HL-60/S4 treated with phorbol 12-myristate 13-acetate at 8.2 ng/mL for 4 days and 3 days (cell line): ENCODE data around the gene UBAP1L.
"Not testable (repeated sequence)": the region's sequence is repeated elsewhere in the genome, so short reads cannot be mapped to it uniquely, and the experiment has no call there.

Experiments used
- in situ Hi-C: fragments of 300-500 bp; cut with MboI; formaldehyde crosslinking; loops from 2 replicates; pipeline ENCODE4 v1.15.0; 2022; ENCODE audit warnings: low sequenced_read_pairs

UBAP1L gene

DNA sequence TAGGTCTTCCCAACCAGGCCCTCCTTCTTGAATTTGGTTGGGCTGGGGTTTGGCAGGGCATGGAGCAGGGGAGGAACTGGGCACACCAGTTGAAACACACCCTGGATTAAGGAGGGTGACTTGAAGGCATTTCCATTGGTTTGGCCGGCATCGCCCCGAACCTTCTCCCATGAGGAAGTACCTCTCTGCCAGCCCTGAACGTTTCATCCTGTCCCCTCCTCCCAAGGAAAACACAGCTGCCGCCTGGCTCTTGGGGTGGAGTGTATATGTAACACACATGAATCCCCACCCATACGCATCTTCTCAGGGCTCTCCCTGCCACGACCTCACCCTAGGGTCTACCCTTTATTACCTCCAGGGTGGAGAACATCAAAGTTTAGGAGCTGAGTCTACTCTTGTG, 14.6 kb downstream of the UBAP1L start:
- in situ Hi-C loops: no loop called here

DNA sequence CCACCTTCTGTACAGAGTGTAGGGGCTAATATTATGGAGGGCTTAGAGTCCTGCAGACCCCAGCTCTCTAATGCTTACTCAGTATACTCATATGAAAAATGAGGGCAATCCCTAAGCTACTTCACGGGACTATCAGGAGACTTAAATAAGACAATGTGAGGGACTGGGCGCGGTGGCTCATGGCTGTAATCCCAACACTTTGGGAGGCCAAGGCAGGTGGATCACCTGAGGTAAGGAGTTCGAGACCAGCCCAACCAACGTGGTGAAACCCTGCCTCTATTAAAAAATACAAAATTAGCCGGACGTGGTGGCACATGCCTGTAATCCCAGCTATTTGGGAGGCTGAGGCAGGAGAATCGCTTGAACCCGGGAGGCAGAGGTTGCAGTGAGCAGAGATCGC, 15.2 kb downstream of the UBAP1L start:
- in situ Hi-C loops: not testable (repeated sequence)

DNA sequence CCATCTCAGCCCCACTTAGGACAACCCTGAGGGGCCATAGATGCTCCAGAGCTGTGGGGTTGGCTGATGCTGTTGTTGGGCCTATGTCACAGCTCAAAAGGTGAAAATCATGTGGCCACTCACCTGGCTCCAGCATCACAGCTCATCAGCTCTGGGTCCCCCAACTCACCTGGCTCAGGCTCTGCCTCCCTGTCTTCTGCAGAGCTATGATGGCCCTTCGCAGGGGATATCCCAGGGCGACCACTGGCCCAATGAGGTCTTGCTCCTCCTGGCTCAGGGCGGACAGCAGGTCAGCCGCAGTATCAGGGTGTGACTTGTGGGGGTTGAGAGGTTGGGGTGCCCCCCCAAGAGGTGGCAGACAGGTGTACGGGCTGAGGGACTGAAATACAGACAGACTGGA, 15.7 kb downstream of the UBAP1L start:
- in situ Hi-C loops: no loop called here

DNA sequence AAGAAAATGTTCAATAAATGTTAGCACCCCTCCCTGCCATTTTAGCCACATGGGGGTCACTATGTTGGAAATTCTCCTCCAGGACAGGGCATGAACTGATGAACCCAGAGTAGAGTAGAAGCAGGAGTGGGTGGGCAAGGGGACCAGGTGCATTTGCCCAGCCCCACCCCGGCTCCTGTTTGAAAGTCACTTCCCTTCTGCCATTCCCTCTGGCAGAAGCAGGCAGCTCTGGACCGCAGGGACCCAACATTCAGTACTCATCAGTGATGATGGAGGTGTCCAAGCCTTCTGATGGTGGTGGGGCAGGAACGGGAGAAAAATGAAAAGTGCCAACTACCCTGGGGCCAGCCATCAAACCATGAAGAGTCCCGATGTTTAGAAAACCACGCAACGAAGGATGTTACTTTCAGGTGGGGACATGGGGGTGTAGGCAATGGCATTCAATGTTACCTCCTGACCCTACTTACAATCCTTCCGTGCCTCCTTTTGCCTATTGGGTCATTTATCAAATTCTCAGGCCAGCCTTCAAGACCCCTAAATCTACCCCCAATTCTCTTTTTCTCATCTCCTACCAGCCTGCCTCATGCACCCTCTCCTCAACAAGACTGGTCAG, 17.2 kb downstream of the UBAP1L start:
- in situ Hi-C loops: no loop called here

DNA sequence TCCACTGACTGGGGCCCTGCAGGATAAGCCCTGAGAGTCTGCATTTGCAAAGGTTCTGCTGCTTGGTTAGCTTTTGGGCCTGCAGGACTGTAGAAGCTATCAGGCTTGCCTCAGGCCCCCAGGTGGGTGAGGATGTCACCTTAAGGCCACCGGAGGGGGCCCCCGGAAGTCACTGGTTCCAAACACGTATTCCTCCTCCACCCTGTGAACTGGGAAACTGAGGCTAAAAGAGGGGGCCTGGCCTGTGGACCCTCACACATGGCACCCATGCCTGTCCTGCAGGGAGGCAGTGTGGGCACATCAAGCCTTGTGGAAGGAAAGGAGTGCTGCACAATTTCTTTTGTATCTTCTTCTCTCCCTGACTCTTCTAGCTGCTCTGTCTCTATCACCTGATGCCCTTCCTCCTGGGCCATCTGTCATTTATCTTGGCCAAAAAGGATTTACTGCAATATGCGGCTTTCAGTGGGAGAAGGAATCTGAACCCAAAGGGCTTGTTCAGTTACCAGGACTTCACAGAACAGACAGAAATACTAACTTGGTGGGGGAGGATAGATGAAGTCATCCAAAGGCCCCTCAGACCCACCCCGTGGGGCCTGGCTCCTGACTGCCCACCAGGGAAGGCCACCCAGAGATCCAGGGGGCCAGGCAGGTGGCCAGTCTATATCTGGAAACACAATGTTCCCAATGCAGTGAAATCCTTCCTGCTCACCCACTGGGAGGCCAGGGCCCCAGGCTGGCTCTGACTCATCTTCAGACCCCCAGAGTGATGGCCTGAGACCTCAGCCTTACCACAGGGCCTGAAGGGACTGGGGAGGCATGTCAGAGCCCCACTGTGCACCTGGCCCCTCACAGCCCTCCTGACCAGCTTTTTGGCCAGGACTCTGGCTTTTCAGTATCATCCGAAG, 18.3 kb downstream of the UBAP1L start:
- in situ Hi-C loops: no loop called here

DNA sequence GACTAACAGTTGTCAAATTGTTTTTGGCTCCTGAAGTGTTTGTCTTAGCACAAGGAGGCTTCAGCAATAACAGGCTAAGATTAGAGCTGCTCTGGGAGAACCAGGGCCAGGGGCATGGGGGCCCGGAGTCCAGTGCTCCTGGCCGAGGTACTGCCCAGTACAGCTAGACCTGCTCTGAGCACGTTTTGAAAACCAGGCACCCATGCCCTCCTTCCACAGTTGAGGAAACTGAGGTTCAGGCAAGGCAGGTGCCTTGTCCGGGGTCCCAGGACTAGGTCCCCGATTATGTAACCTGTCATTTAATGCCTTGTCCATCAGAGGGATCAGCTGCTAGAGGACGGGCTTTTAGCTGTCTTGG, 19.3 kb downstream of the UBAP1L start:
- in situ Hi-C loops: no loop called here

DNA sequence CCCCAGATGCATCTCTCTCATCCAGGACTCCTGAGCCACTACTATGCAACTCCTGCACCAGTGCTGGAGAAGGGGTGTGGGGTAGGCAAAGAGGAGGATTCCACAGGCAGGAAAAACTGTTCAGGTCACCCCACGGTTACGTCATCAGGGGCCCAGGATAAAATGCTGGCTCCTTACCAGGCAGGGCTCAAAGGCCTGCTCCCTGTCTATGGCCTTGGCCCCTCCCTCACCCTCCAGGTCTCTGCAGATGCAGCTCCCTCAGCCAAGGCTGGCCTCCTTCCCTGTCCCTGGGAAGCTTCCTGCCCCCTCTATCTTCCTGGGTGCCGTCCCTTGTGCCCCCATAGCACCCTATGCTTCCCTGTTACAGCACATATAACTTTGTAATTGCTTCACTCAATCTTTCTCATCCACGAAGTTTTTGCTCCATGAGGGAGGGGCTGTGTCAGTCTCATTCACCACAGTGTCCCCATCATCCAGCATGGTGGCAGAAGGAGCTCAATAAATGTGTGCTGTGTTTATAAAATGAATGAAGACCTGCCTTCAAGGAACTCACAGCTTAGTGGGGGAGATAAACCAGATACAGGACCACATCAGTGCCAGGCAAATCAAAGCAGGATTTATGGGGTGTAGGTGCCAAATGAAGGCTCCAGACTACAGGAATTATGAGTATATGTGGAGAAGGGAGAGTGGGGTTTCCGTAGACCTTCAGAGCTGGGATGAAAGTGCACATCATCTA, 19.8 kb downstream of the UBAP1L start:
- in situ Hi-C loops: no loop called here

DNA sequence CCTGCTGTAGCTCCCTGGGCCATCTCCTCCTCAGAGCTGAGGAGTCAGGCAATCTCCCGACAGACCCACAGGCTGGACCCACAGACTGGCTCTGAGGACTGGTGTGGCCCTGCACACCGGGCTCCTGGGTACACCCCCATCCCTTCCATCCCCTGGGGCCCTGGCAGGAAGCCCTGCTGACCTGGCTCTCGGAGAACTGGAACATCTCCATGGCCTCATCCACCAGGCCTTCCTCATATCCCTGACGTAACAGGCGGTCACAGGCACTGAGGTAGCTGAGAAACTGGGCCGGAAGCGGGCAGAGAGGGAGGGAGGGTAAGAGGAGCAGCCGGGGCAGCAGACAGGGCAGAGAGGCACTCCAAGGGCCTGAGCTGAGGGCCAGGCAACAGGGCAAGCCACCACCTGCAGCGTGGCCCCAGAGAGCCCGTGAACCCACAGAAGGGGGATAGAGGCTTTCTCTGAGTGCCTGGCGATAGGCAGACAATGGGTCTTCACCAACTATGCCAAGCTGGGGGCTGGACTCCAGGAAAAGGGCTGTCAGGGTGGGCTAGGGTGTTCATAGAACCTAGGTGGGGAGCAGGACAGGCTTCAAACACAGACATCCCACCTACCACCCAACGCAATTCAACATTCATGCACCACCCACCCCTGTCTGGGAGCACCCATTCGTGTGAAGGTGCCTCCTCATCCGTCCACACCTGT, 20.6 kb downstream of the UBAP1L start:
- in situ Hi-C loops: no loop called here

DNA sequence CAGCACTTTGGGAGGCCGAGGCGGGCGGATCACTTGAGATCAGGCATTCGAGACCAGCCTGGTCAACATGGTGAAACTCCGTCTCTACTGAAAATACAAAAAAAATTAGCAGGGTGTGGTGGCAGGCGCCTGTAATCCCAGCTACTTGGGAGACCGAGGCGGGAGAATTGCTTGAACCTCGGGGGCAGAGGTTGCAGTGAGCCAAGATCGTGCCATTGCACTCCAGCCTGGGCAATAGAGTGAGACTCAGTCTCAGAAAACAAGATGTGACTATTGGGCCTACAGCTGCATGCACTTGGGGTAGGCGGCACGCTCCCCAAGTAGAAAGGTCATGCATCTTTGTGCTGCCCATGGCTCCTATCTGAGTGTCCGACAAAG, 21.2 kb downstream of the UBAP1L start:
- in situ Hi-C loops: not testable (repeated sequence)

DNA sequence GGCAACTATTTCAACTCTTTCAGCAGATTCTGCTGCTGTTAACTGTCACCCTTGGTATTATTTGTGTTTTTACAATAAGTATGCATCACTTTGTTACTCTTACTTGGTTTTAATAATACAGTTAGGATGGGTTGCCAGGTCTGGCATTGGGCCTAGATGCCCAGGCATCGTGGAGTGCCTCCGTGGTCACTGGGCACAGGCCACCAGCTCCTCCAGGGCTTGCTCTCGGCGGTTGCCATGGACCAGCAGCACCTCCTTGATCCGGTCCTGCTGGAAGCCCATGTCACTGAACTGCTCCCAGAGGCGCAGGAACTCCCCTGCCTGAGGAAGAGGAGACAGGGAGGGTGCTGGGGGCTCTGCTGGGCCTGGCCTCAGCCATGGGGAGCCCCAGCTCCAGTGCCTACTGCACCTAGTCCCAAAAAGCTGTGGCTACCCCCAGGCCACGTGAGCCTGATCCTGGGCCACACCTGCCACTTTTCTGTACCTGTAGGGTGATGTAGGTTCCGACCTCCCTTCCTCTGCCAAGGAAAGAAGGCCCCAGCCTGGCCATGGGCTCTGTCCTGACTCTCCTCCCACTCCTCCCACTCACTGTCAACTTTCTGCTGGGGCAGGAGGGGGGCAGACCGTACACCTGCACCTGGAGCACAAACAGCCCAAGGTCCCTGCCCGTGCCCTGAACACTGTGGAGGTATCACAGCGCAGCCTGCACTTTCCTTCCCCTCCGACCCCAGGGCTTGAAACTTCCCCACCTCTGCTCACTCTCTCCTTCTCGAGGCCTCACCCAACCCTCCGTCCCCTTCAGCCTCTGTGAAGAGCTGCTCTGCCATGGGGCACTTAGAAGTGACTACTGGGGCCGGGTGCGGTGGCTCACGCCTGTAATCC, 21.8 kb downstream of the UBAP1L start:
- in situ Hi-C loops: no loop called here

DNA sequence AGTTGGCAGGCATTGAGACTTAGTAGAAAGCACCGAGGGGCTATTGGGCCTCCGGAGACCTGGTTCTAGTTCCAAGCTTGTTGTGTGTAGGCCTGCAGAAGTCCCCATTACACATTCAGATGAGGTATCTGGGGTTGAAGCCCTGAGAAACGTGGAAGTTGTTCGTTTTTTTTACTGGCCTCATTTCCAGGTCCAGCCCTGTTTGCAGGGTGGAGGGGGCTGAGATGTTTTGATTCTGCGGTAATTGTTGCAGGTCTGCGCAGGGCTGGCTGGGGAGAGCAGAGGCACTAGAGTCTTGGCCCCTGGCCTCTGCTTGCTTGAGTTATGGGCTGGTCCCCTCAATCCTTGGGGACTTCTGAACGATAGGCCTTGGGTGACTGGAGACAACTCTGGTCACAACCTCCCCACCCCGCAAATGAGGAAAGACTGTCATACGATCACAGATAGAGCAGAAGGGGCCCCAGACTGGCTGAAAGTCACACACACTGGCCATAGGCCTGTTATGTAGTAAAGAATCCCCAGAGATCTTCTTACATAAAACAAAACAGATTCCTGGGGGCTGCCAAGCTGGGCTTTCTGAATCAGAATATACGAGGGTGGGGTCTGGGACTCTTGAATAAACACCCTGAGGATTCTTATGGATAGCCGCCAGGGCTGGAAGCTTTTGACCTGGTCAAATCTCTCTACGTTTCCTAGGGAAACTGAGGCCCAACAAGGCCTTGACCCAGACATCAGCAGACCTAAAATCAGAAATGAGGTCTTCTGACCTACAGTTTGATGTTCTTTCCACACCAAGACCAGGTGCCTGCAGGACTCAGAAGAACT, 22.8 kb downstream of the UBAP1L start:
- in situ Hi-C loops: no loop called here

DNA sequence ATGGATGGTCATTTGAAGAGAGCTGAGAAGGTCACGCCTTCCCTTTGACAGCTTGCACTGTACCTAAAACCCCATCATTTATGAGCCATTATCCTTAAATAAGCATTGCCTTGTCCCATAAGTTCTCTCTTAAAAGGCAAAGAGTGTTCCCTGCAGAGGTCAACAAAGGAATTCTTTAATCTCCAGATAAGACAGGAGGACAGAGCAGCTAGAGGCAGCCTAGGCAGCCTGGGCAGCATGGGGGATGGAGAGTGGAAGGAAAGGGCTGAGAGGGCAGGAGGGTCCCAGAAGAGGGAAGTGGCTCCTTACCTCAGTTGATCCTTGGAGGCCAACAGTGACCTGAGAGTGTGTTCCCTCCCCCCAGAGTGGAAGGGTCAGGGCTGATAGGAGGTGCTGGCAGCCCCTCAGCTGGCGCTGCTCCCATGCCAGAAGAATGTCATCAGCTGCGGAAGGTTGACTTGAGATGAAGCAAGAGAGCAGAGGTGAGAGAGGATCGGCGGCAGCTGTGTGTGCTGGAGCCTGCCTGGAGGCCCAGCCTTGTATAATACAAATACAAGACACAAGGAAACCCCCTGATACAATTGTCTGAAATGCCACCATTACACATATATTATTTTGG, 25.7 kb downstream of the UBAP1L start:
- in situ Hi-C loops: no loop called here

DNA sequence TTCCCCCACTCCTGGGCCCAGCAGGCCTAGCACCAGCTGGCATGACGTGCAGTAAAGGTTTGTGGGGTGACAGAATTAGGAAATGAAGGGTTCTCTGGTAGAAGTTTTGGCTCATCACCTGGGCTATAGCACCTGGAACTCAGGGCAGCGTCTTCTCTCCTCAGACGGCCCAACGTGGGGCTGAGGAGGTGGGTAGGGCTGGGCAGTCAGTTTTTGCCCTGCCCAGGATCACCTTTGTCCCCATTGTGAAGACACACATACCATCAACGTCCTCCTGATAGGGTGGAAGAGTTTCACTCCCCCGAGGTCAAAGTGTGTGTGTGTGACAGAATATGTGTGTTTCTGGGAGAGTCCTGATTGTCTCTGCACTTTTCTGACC, 26.4 kb downstream of the UBAP1L start:
- in situ Hi-C loops: no loop called here

DNA sequence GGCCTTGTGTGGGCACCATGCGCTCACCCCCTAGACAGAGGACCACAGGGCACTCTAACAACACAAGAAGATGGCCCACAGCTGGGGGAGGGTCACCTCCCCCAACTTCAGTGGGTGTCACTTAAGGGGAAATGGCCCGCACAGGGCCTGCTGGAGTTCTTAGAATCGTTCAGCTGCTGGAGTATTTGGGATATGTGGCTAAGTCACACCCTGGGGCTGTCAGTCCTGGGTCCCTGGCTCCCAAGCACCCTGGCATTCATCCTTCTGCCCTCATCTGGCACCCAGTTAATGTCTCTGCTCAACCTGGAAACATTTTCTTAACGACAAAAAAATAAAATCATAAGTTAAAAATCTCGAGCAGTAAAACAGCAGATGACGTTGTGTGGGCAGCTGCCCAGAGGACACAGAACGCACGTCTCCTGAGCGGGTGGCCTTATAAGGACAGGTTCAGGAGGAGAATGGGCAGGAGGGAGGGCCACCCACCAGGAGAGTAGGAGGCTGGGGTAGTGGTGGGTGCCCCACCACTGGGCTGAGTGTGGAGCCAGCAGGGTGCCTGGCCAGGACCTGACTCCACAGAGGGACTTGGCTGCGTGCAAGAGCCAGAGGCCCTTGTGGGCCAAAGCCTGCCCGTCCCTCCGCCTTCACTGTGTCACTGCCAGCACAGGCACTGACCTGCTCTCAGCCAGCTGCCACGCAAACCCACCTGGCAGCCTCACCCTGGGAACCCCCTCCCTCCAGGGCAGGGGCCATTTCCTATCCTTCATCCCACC, 26.9 kb downstream of the UBAP1L start:
- in situ Hi-C loops: no loop called here

DNA sequence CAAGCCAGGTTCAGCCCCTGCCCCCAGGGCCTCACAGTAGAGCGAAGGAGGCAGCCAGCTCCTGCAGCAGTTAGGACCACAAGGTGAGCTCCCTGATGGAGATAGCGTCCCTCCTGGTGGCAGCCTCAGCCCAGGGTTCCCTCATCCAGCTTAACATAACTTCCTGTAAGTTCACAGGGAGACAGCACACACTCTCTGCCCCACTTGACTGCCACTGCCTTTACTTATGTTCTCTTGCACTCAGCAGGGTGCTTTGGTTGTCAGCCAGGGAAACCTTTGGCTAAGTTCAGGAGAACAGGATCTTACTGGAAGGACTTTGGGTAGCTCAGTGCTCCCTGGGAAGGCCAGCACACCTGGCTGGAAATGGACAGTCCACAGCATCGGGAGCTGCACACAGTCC, 27.6 kb downstream of the UBAP1L start:
- in situ Hi-C loops: no loop called here

DNA sequence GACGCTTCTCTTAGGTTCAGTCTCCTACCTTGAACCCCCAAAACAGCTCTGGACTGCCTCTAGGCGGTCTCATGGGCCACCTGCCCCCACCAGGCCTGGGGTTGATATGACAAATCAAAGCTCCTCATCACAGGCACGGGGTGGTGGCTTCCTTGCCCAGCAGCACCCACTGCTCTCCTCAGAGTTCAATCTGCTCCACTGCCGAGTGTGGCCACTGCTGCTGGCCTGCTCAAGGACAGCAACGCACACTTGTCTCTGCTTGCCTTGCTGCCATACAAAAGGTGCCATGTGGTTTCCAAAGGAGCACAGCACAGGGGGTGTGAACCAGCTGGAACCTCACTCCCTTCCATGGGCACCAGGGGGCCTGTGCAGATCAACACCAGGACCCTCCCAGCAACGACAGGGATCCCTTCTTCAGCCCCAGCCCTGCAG, 28.3 kb downstream of the UBAP1L start:
- in situ Hi-C loops: no loop called here

DNA sequence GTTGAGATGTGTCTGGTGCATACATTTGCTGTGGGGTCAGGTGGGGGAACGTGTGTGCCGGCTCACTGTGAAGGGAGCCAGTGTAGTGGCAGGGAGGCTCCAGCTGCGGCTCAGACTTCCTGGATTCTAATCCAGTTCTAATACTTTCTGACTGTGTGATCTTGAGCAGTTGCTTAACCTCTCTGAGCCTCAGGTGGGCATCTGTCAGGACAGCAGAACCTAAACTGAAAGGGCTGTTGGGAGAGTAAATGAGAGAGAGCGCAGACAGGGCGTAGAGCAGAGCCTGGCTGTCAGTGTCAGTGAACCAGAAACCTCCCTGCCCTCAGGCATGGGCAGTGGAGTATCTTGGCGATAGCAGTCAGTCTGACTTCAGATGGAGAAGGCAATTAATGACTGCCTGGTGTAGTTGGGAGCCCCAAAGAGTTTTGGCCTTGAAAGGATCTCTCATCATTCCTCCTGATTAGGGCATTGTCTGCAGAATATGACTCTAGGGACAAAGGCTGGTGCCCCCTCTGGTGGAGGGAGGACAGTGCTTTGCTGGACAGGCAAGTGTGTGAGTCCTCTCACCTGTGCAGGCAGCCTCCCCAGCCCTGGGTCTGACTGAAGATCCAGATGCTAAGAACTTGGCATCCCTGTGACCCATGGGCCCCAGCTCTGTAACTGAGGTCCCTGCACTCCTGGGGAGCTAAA, 28.9 kb downstream of the UBAP1L start:
- in situ Hi-C loops: no loop called here
